ENCODE results near the gene NBPF3.

- TF ChIP-seq CTCF (IDR thresholded peaks at IDR 0.05; ENCODE audit: low read length) (no peak), EZH2 (optimal IDR thresholded peaks at IDR 0.05; ENCODE audit: low read depth, low read length) (no peak), EZH2phosphoT487 (IDR thresholded peaks at IDR 0.05; ENCODE audit: low read length) (no peak)
Measured at GRCh38 chr1:21517161-21517589, 77.2 kb downstream of the NBPF3 start.
